Osteocyte (in vitro differentiated cells): ENCODE data around the gene ANTXRL. TPM values are rescaled to one million over a fixed set of nuclear protein-coding genes. Genes with fewer than 3 reads are reported as not detected.
"Not testable (repeated sequence)": the region's sequence is repeated elsewhere in the genome, so short reads cannot be mapped to it uniquely, and the experiment has no call there.

Experiments
- DNase-seq: peaks from one replicate; pipeline ENCODE4 v3.0.0; 2021; ENCODE audit warnings: mixed read lengths; ENCODE audit not compliant: unreplicated experiment; ENCODE audit errors: extremely low spot score
- H3K27ac Mint-ChIP-seq: one replicate; pipeline ENCODE4 v1.8.0; 2021; ENCODE audit warnings: mild to moderate bottlenecking, mixed read lengths; ENCODE audit not compliant: unreplicated experiment
- H3K27me3 Mint-ChIP-seq: one replicate; pipeline ENCODE4 v1.8.0; 2021; ENCODE audit warnings: mixed read lengths; ENCODE audit not compliant: unreplicated experiment
- H3K36me3 Mint-ChIP-seq: one replicate; pipeline ENCODE4 v1.8.0; 2021; ENCODE audit warnings: mixed read lengths; ENCODE audit not compliant: unreplicated experiment
- H3K4me1 Mint-ChIP-seq: one replicate; pipeline ENCODE4 v1.8.0; 2021; ENCODE audit warnings: mixed read lengths; ENCODE audit not compliant: unreplicated experiment
- H3K4me3 Mint-ChIP-seq: one replicate; pipeline ENCODE4 v1.8.0; 2021; ENCODE audit warnings: mild to moderate bottlenecking, moderate library complexity, mixed read lengths; ENCODE audit not compliant: unreplicated experiment
- H3K9me3 Mint-ChIP-seq: one replicate; pipeline ENCODE4 v1.8.0; 2021; ENCODE audit warnings: mixed read lengths; ENCODE audit not compliant: unreplicated experiment
- total RNA-seq: library from RNA; stranded (reverse); gene quantifications from 2 replicates; pipeline ENCODE4 v1.2.1, GENCODE V29; 2021
- TF ChIP-seq, protein P1 (sequence below): fragments of 200-600 bp; sonication (generic); IDR thresholded peaks from 2 replicates; pipeline ENCODE4 v1.5.0; 2021; ENCODE audit warnings: antibody characterized with exemption, mild to moderate bottlenecking, moderate library complexity

ANTXRL gene
- total RNA-seq, 1 donor from 2014 or later = not detected

DNA sequence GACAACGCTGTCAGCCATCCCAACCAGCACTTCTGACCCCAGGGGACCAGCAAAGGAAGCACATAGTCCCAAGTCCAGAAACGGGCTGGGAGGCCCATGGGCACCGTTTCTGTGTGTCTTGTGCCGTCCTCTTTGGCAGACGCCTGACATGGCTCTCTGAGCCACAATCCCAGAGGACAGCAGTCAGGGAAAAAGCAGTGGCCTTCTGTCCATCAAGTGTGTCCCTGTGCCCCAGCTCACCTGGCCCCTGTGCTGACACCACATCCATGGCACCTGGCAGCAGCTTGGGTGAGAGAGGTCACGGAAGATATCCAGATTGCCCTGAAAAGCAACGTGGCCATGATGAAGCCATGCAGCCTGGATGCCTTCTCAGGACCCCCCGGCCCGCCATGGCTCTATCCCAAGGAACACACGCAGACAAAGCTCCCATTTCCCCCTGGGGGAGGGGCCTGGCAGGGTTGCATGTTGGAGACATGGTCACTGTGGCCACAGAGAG lies 38.1 kb upstream of the ANTXRL start:
- DNase-seq = peak; percentile 77
- H3K9me3 Mint-ChIP-seq = no peaks in the 10 kb centered on the region

DNA sequence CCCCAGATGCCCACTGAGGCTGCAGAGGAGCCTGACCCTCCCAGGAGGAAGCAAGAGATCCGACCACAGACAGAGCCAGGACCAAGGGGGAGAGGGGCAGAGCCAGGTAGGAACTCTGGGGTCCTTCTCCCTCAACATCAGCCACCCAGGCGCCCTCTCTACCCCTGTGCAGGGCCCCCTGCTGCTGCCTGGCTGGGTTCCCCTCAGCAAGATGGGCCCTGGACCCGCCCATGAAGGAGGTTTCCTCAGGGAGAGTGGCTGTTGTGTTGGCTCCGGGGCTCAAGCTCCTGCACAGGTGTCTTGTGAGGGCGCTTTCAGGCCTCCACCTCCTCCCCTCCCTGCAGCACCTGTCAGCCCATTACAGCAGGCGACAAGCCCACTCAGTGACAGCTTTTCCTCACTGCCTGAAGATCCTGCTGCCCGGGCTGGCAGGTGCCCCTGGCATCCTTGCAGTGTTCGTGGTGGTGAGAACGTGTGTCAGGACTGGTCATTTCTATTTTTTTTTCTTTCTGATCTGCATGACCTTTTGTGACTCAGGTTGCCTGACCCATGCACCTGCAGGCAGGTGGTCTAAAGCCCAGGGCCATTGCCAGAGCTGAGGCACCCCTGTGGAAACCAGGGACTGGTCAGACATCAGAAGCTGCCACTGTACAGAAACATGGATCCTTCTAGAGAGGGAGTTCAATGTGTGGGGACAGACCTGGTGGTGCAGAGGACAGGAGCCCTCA lies 37.0 kb upstream of the ANTXRL start:
- peak; percentile 63 for DNase-seq
- not testable (repeated sequence) for H3K27ac Mint-ChIP-seq, H3K9me3 Mint-ChIP-seq, H3K4me1 Mint-ChIP-seq, H3K4me3 Mint-ChIP-seq, H3K36me3 Mint-ChIP-seq, H3K27me3 Mint-ChIP-seq

More for the DNA sequence above, 38.1 kb upstream of the ANTXRL start:
- Mint-ChIP-seq H3K4me3 (no peak overlapping the region), H3K36me3 (no peaks in the 10 kb centered on the region), H3K27me3 (peaks cover 8% of the 10 kb centered on the region), H3K27ac (no peak overlapping the region), H3K4me1 (no peaks in the 10 kb centered on the region)
- TF ChIP-seq, protein P1, sequence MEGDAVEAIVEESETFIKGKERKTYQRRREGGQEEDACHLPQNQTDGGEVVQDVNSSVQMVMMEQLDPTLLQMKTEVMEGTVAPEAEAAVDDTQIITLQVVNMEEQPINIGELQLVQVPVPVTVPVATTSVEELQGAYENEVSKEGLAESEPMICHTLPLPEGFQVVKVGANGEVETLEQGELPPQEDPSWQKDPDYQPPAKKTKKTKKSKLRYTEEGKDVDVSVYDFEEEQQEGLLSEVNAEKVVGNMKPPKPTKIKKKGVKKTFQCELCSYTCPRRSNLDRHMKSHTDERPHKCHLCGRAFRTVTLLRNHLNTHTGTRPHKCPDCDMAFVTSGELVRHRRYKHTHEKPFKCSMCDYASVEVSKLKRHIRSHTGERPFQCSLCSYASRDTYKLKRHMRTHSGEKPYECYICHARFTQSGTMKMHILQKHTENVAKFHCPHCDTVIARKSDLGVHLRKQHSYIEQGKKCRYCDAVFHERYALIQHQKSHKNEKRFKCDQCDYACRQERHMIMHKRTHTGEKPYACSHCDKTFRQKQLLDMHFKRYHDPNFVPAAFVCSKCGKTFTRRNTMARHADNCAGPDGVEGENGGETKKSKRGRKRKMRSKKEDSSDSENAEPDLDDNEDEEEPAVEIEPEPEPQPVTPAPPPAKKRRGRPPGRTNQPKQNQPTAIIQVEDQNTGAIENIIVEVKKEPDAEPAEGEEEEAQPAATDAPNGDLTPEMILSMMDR = no peak

DNA sequence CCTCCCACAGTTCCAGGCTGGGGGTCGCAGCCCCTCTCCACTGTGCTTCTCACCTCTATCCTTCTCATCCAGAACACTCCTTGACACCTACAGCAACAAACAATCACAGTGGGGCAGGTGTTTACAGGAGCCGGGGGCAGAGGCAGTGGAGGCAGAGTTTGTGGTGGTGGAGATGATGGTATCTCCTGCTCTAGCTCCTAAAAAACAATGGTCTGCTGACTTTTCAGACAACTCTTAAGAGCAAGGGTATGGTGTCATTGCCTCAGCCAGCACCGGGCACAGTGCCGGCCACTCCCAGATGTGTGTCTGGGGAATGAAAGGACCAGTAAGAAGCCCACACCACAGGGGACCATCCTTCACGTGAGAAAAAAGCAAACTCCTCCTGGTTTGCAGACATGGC lies 36.3 kb upstream of the ANTXRL start:
- no peaks in the 10 kb centered on the region for H3K9me3 Mint-ChIP-seq
- no peaks in the 10 kb centered on the region for H3K4me1 Mint-ChIP-seq
- no peak for DNase-seq
- H3K27me3 Mint-ChIP-seq = peaks cover 4% of the 10 kb centered on the region
- H3K4me3 Mint-ChIP-seq = no peak overlapping the region
- TF ChIP-seq, protein P1 = no peak
- no peak overlapping the region for H3K27ac Mint-ChIP-seq
- H3K36me3 Mint-ChIP-seq = no peaks in the 10 kb centered on the region

DNA sequence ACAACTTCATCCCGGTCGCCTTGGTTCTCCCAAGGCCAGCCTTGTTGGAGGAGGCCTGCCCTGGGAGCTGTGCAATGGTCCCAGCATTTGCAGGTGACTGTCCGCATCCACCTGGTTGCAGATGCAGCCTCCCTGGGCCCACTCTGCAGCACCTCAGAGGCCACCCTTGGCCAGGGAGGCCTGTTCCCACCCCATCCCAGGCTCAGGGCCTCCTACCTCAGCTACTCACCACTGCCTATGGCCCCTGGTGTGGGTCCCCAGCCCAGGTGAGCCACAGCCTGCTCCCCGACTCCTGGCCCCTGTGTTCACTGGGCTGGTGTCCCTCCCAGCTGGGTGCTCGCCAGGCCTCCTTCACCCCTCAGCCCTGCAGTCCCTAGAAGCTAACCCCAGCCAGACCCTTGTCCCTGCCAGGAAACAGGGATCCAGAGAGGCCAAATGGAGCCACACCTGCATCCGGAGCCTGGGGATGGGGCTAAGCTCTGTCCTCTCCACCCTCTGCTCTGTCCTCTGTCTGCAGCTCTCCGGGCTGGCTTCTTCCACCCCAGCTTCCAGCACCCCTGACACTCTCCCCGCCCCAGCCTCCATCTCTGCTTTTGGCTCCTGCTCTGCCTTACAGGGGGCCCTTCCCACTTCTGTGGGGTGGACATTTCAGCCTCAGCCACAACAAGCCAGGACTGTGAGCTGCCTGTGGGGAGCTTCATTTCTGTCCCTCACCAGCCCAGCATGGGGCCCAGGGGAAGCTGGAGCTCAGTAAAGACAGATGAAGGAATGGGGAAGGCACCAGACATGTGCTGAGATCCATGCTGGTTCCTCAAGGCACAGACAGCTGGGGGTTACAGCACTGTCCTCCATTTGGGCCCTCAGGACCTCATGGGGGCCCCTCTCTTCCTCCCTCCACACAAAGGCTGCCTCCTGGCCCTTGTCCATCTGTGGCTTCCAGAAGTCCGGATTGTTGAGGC lies 35.6 kb upstream of the ANTXRL start:
- peak; percentile 72 for DNase-seq
- Mint-ChIP-seq H3K9me3 (no peaks in the 10 kb centered on the region), H3K4me1 (no peaks in the 10 kb centered on the region), H3K4me3 (no peak overlapping the region), H3K27ac (no peak overlapping the region), H3K27me3 (peaks cover 4% of the 10 kb centered on the region), H3K36me3 (no peaks in the 10 kb centered on the region)
- TF ChIP-seq, protein P1 = no peak

DNA sequence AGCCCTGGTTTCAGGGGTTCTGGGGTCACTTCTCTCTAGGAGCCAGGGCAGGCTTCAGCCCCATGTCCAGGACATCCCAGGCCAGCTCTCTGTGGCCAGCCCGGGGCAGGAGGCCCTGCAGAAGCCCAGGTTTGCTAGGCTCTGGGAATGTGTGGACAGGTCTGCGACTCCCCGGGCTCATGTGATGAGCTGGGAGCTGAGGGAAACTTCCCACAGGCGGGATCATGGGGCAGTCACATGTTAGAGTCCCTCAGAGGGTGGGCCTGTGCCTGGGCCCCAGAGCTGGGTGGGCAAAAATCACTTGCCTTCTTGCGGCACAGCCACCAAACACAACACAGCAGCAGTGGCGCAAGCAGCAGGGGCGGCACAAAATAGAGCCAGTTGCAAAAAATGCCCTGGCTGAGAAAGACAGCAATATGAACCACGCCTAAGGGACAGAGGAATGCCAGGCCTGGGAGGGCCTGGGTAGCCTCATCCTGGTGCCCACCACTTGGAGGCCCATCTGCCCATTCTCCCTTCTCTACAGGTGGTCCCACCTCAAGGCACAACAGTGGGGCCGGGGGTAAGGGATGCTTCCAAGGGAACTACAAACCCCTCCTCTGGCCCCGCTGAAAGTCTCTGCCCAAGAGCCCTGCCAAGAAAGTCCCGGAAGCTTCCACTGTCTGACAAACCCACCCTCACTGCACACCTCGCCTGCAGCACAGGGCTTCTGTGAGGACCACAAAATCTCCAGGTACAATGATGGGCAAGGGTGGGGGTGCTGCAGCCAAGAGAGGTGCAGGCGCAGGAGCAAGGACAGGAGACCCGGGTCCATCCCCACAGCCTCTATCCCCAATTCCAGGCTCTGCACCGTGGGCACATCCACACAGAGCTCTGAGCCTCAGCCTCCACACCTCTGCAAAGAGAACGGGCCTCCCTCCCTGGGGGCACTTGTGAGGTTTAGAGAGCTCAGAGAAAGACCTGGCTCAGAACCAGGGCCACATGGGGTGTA lies 34.6 kb upstream of the ANTXRL start:
- H3K27ac Mint-ChIP-seq = no peak overlapping the region
- H3K4me3 Mint-ChIP-seq = no peak overlapping the region
- TF ChIP-seq, protein P1 = no peak
- peak; percentile 78 for DNase-seq
- H3K36me3 Mint-ChIP-seq = no peaks in the 10 kb centered on the region
- H3K9me3 Mint-ChIP-seq = no peaks in the 10 kb centered on the region
- H3K27me3 Mint-ChIP-seq = peaks cover 7% of the 10 kb centered on the region
- no peaks in the 10 kb centered on the region for H3K4me1 Mint-ChIP-seq
